ENCODE measurements around the gene G6PC1.
"Not testable (repeated sequence)": the region's sequence is repeated elsewhere in the genome, so short reads cannot be mapped to it uniquely, and the experiment has no call there.

G6PC1 gene

DNA sequence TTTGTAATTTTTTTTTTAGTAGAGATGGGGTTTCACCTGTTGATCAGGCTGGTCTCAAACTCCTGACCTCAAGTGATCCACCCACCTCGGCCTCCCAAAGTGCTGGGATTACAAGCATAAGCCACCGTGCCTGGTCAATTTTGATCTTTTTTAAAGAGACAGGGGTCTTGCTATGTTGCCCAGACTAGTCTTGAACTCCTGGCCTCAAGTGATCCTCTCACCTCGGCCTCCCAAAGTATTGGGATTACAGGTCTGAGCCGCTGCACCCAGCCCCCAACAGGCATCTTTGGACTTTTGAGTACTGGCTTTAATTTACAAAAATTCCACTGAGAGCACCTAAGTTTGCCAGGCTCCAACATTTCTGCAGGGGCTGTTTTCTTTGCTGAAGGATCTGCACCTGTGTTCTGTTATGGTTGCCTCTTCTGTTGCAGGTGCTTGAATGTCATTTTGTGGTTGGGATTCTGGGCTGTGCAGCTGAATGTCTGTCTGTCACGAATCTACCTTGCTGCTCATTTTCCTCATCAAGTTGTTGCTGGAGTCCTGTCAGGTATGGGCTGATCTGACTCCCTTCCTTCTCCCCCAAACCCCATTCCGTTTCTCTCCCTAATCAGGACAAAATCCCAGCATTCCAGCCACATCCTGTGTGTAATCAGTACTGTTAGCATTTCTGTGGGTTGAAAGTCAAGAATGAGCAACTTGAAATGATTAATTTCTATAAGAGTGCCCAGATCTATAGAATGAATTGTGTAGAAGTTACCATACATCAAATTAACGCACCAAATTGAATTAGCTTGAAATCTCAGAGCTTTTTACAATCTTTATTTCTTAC, 8.5 kb downstream of the G6PC1 start:
- TF ChIP-seq CTCF (IDR thresholded peaks at IDR 0.05; ENCODE audit: low read length, missing control alignments): no peak
- no peak for DNase-seq (ENCODE audit: low read depth)
- no peak overlapping the region for H3K4me3 ChIP-seq (replicated peaks; ENCODE audit: low read depth, low read length)

- no peak for TF ChIP-seq CTCF (IDR thresholded peaks at IDR 0.05; ENCODE audit: low read length, missing control alignments)
- DNase-seq (ENCODE audit: low read depth): no peak
- H3K4me3 ChIP-seq (replicated peaks; ENCODE audit: low read depth, low read length): no peak overlapping the region
Observed at GRCh38 chr17:42913522-42913921, 12.9 kb downstream of the G6PC1 start.

DNA sequence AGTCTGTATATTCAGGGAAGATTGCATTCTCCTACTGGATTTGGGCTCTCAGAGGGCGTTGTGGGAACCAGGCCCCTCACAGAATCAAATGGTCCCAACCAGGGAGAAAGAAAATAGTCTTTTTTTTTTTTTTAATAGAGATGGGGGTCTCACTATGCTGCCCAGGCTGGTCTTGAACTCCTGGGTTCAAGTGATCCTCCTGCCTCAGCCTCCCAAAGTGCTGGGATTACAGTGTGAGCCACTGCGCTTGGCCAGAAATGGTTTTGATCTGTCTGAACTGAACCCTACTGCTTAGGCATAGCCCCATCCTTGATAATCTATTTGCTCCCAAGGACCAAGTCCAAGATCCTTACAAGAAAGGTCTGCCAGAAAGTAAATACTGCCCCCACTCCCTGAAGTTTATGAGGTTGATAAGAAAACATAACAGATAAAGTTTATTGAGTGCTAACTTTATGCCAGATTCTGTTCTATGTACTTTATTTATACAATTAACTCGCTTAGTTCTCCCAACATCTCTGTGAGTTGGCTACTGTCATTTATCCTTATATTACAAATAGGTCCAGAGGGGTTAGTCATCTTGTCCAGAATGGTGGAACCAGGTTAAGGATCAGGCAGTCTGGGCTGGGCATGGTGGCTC, 13.5 kb downstream of the G6PC1 start:
- no peak for DNase-seq (ENCODE audit: low read depth)
- no peak overlapping the region for H3K4me3 ChIP-seq (replicated peaks; ENCODE audit: low read depth, low read length)
- TF ChIP-seq CTCF (IDR thresholded peaks at IDR 0.05; ENCODE audit: low read length, missing control alignments): no peak

DNA sequence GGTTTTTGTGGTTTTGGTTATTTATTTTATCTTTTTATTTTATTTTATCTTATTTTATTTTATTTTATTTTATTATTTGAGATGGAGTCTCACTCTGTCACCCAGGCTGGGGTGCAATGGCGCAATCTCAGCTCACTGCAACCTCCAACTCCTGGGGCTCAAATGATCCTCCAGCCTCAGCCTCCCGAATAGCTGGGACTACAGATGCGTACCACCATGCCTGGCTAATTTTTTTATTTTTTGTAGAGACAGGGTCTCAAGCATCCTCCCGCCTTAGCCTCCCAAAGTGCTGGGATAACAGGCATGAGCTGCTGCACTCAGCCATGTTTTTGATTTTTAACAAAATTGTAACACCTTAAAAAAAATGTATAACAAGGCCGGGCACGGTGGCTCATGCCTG, 14.7 kb downstream of the G6PC1 start:
- not testable (repeated sequence) for H3K4me3 ChIP-seq (replicated peaks; ENCODE audit: low read depth, low read length); DNase-seq (ENCODE audit: low read depth)

DNA sequence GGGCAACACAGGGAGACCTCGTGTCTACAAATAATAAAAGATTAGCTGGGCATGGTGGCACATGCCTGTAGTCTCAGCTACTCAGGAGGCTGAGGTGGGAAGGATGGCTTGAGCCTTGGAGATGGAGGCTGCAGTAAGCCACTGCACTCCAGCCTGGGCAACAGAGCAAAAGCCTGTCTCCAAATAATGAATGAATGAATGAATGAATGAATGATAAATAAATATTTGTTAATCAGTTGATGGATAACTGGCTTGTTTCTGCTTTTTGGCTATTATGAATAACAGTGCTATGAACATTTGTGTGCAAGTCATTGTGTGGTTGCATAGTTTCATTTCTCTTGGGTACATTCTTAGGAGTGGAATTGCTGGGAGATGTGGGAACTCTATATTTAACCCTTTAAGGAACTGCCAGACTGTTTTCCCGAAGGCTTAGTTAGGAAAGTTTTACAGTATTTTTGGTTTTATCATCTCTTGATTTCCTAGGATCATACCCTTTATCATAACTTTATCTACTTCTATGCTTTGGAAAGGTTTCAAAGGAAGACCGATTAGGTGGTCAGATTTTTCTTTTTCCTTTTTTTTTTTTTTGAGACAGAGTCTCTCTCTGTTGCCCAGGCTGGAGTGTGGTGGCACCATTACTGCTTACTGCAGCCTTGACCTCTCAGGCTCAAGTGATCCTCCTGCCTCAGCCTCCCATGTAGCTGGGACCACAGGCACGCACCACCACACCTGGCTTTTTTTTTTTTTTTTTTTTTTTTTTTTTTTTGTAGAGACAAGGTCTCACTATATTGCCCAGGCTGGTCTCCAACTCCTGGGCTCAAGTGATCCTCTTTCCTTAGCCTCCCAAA, 16.0 kb downstream of the G6PC1 start:
- not testable (repeated sequence) for DNase-seq (ENCODE audit: low read depth); H3K4me3 ChIP-seq (replicated peaks; ENCODE audit: low read depth, low read length)

GRCh38 chr17:42917236-42917603, 16.6 kb downstream of the G6PC1 start:
- no peak overlapping the region for H3K4me3 ChIP-seq (replicated peaks; ENCODE audit: low read depth, low read length)
- DNase-seq (ENCODE audit: low read depth): no peak
- no peak for TF ChIP-seq CTCF (IDR thresholded peaks at IDR 0.05; ENCODE audit: low read length, missing control alignments)

DNA sequence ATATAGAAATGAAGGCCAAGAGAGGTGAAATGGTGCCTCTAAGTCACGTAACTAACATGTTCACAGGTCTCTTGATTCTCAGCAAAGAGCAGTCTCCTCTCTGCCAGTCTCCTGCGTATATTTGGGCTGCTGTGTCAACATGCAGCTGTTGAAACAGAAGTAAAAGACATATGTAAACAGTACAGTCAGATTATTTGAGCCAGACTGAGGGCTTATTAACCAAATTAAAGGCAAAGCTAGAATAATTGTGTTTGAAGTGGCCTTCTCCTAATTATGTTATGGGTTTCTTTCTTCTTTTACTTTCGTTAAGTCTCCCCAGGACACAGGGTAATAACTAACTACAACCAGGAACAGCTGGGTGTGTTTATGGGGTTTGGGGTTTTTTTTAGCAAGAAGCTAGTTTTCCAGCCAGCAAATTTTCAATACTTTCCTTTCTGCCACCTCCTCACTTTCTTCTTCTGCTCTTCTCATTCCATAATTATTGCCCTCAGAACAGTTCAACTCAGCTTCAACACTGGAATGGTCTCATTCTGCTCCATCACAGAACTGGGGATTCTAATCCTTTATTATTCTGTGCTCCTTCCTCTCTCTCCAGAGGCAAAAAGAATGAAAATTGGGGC, 18.4 kb downstream of the G6PC1 start:
- no peak overlapping the region for H3K4me3 ChIP-seq (replicated peaks; ENCODE audit: low read depth, low read length)
- no peak for DNase-seq (ENCODE audit: low read depth)
- TF ChIP-seq CTCF (IDR thresholded peaks at IDR 0.05; ENCODE audit: low read length, missing control alignments): no peak

DNA sequence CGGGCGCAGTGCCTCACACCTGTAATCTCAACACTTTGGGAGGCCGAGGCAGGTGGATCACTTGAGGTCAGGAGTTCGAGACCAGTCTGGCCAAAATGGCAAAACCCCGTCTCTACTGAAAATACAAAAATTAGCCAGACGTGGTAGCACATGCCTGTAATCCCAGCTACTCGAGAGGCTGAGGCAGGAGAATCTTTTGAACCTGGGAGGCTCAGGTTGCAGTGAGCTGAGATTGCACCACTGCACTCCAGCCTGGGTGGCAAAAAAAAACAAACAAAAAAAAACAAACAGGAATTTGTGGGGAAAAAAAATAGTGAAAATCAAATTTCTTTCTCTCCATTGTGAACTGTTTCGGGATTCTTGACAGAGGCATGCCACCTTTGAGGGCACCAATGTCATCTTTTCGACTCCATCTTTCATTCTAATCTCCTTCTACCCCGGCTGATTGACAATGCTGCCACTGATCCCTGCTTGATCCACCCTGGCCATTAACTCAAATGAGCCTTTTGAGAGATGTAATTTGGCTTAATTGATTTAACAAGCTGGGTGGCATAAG, 19.0 kb downstream of the G6PC1 start:
- not testable (repeated sequence) for H3K4me3 ChIP-seq (replicated peaks; ENCODE audit: low read depth, low read length); DNase-seq (ENCODE audit: low read depth)

Measured in fibroblast of pulmonary artery (primary cell).